Epithelial cell of proximal tubule (primary cell): Measurements from ENCODE around the gene ATG7. TPM values are rescaled to one million over a fixed set of nuclear protein-coding genes. Genes with fewer than 3 reads are reported as not detected.
"Not testable (repeated sequence)": the region's sequence is repeated elsewhere in the genome, so short reads cannot be mapped to it uniquely, and the experiment has no call there.

Experiments used
- DNase-seq: peaks from one replicate; pipeline ENCODE4 v3.0.0-alpha.2; 2011; ENCODE audit warnings: low read depth
- H3K4me3 ChIP-seq: 2 replicates; pipeline ENCODE4 v1.5.1; 2011; ENCODE audit warnings: low read depth, mild to moderate bottlenecking, low read length
- CTCF ChIP-seq: conservative IDR thresholded peaks from 2 replicates; pipeline ENCODE4 v1.5.1; 2012; ENCODE audit warnings: low read depth, mild to moderate bottlenecking, low read length
- total RNA-seq: library from RNA; depleted of rRNA; stranded (reverse); fragments of >200 nt; gene quantifications from 2 replicates; pipeline ENCODE4 v1.2.3, GENCODE V29; 2015

ATG7 gene
- total RNA-seq, 1 donor from 2014 or later = 68.5 TPM

DNA sequence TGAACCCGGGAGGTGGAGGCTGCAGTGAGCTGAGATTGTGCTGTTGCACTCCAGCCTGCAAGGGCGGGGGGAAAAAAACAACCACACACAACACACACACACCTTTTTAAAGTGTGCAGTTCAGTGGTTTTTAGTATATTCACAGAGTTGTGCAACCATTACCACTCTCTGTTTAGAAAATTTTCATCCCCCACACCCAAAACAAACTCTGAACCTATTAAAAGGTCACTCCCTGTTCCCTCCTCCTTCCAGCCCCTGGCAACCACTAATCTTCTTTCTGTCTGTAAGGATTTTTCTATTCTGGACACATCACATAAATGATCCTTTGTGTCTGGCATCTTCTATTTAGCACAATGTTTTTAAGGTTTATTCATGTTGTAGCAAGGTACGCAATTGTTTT is 159.1 kb downstream of the ATG7 start:
- no peak overlapping the region for H3K4me3 ChIP-seq
- DNase-seq = no peak
- no peak for TF ChIP-seq CTCF

DNA sequence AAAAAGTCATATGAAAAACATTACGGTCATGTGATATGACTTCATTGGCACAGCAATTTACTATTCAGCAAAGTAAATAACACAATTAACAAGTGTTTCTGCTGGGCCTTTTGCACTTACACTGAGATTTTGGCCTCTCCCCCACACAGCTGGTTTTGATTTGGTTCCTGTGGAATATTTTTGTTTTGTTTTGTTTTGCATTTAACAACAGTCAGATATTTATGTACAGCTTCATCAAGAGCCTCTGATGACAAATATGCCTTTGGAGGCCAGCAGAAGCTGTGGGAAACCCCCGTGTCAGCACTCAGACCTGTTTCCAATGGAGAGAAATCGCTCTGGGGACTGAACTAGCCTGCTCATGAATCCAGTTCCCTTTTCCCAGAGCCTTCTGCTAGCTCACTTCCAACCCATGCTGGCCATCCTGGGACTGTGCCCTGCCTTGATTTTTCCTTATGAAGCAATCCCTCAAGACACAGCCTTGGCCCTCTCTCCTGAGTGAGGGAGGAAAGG is 161.9 kb downstream of the ATG7 start:
- no peak overlapping the region for H3K4me3 ChIP-seq
- DNase-seq = no peak
- TF ChIP-seq CTCF = no peak

DNA sequence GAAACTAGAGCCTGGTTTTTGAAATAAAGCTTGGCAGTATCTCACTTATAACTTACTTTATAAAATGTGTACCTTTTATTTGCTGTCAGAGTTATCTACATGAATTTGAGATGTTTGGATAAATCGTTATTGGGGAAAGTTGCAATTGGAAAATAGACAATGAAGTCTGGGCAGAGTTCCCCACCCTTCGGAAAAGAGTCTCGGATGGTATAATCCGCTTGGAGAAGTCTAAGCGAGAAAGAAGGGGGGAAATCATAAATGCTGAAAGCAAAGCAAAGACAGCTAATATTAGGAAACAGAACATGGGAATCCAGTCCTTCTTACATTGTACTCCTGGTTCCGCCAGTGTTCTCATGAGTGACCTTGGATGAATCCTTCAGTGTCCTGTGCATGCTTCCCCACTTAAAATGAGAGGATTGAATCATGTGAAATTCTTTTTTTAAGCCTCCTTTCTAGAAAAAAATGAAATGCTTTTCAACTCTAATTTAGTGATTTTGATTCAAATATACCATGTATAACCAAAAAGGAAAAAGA is 162.4 kb downstream of the ATG7 start:
- no peak overlapping the region for H3K4me3 ChIP-seq
- no peak for DNase-seq
- no peak for TF ChIP-seq CTCF

DNA sequence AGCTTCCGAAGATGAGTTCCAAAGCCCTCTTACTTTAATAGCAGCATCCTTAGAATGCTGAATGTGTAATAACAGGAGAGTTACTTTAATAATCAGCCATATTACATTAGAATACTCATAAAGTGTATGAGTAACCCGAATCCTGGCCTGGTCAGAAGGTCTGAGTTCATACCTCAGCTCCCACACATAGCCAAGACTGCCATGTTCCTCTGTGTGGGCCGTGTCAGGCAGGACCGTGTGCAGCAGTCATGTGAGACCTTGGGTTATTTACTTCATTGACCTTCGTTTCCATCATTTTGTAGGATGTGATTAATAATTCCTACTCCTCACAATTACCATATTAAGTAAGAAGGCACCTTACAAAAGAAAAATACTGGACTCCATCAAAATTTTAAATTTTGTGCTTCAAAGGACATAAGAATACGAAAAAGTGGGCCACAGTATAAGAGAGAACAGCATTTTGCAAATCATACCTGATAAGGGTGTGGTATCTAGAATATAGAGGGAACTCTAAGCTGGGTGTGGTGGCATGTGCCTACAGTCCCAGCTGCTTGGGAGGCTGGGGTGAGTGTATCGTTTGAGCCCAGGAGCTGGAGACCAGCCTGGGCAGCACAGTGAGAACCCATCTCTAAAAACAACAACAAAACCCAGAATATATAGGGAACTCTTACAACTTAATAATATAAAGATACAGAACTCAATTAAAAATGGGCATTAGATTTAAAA is 163.4 kb downstream of the ATG7 start:
- no peak for DNase-seq
- TF ChIP-seq CTCF = no peak
- H3K4me3 ChIP-seq = no peak overlapping the region

DNA sequence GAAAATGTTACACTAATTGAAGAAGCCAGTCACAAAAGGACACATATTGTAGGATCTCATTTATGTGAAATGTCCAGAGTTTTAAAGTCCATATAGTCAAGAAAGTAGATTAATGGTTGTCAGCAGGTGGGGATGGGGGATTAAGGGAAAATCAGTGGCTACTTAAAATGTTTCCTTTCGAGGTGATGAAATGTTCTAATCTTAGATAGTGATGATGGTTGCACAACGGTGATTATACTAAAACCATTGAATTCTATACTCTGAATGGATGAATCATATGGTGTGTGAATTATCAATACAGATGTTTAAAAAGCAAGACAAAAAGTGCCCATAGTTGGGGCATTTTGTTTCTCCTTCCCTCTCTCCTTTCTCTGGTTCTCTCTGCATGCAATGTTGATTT is 164.6 kb downstream of the ATG7 start:
- DNase-seq = no peak
- no peak for TF ChIP-seq CTCF
- H3K4me3 ChIP-seq = no peak overlapping the region

DNA sequence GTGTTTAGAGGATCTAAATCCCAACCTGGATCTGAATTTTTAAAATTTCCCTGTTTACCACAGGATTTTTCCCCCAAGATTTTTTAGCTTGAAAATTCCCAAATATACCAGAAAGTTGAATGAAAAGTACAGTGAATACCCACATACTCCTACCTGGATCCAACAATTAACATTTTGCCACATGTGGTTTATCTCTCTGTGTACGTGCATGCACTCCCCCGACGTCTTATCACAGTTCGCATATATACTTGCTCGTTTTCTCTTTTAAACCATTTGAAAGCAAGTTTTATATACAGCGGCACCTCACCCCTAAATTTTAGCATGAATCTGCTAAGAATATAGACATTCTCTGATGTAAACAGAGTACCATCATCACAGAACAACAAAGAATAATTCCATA is 165.3 kb downstream of the ATG7 start:
- DNase-seq = no peak
- no peak for TF ChIP-seq CTCF
- H3K4me3 ChIP-seq = no peak overlapping the region

DNA sequence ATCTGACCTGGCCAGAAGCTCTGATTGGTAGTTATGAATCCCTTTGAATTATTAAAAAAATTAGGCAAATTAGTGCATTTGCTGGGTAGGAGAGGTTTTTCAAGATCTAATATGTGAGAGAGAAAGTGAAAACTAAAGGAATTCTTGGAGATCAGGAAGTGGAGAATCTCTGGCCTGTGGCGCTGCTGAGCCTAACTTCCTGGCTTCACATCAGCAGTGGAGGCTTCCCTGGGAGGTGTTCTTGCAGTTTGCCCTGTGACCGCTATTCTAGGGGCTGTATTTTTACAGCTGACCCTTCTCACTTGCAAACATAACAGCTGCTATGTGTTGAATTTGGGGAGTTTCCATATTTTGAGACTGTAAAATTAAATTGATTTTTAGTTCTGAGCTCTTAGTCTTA is 166.4 kb downstream of the ATG7 start:
- DNase-seq = no peak
- H3K4me3 ChIP-seq = no peak overlapping the region
- TF ChIP-seq CTCF = peak; percentile 30

GRCh38 chr3:11441346-11441745 is 169.1 kb downstream of the ATG7 start:
- DNase-seq, H3K4me3 ChIP-seq: not testable (repeated sequence)
